ENCODE measurements around the gene HTT. TPM values are rescaled to one million over a fixed set of nuclear protein-coding genes. Genes with fewer than 3 reads are reported as not detected.

HTT gene
- total RNA-seq, 1 experiment from 2014 or later = 37.4 TPM

- intact Hi-C loops (cut with micrococcal nuclease) = no loop called here
- Histone ChIP-seq H3K4me3 (replicated peaks in 1 of 2; ENCODE audit: low read depth in 1 of 2, low read length in 2 of 2) (no peak overlapping the region), H3K9ac (ENCODE audit: low read length) (no peak overlapping the region), H3K4me2 (ENCODE audit: low read length) (no peak overlapping the region), H3K9me3 (ENCODE audit: control insufficient read depth in 1 of 2, insufficient read depth in 1 of 2, low read depth in 1 of 2, low read length in 2 of 2) (no peaks in the 10 kb centered on the region), H2AFZ (ENCODE audit: low read depth, low read length, poor library complexity, severe bottlenecking) (no peak overlapping the region), H3K4me1 (ENCODE audit: control insufficient read depth in 1 of 2, insufficient read depth in 2 of 2, low read length in 2 of 2) (no peaks in the 10 kb centered on the region), H3K36me3 (ENCODE audit: control insufficient read depth in 1 of 2, insufficient read depth in 2 of 2, low read length in 2 of 2) (peaks cover 28 to 42% of the 10 kb centered on the region in 2 experiments), H3K9me2 (ENCODE audit: insufficient read depth) (no peaks in the 10 kb centered on the region), H4K20me1 (ENCODE audit: insufficient read depth) (no peaks in the 10 kb centered on the region), H3K27me3 (ENCODE audit: insufficient read depth, low read length) (no peaks in the 10 kb centered on the region), H3K27ac (ENCODE audit: low read depth, low read length) (no peak overlapping the region), H3K79me2 (ENCODE audit: insufficient read depth, low read length) (no peaks in the 10 kb centered on the region)
- RAD21 ChIA-PET (ENCODE audit: low non-redundant PET in 1 of 2, low total read pairs in 2 of 2, uncharacterized antibody in 2 of 2, unreplicated experiment in 2 of 2) = no interaction called here
- ATAC-seq = no peak
- BruUV-seq (replicated peaks) = no TSS peak
- no peak for DNase-seq (ENCODE audit: low read depth, low spot score)
- CTCF ChIA-PET = no interaction called here
- TF ChIP-seq CBX3 (IDR thresholded peaks at IDR 0.05; ENCODE audit: low read depth) (no peak), POLR2A (IDR thresholded peaks at IDR 0.05; ENCODE audit: borderline replicate concordance, extremely low read depth, insufficient read depth, insufficient read length) (no peak), CEBPB (IDR thresholded peaks at IDR 0.05; ENCODE audit: low read depth) (no peak), SIN3A (IDR thresholded peaks at IDR 0.05; ENCODE audit: low read depth) (no peak), EGR1 (IDR thresholded peaks at IDR 0.05; ENCODE audit: low read depth) (no peak)
- POLR2A ChIA-PET = no interaction called here
Measured at GRCh38 chr4:3128976-3129375, 54.5 kb downstream of the HTT start.

- Histone ChIP-seq H3K4me2 (ENCODE audit: low read length) (no peak overlapping the region), H3K9ac (ENCODE audit: low read length) (no peak overlapping the region), H3K4me3 (replicated peaks in 1 of 2; ENCODE audit: low read depth in 1 of 2, low read length in 2 of 2) (no peak overlapping the region), H3K27me3 (ENCODE audit: insufficient read depth, low read length) (no peaks in the 10 kb centered on the region), H2AFZ (ENCODE audit: low read depth, low read length, poor library complexity, severe bottlenecking) (no peak overlapping the region), H3K9me3 (ENCODE audit: control insufficient read depth in 1 of 2, insufficient read depth in 1 of 2, low read depth in 1 of 2, low read length in 2 of 2) (no peaks in the 10 kb centered on the region), H3K36me3 (ENCODE audit: control insufficient read depth in 1 of 2, insufficient read depth in 2 of 2, low read length in 2 of 2) (peaks cover 34 to 42% of the 10 kb centered on the region in 2 experiments), H3K9me2 (ENCODE audit: insufficient read depth) (no peaks in the 10 kb centered on the region), H4K20me1 (ENCODE audit: insufficient read depth) (no peaks in the 10 kb centered on the region), H3K4me1 (ENCODE audit: control insufficient read depth in 1 of 2, insufficient read depth in 2 of 2, low read length in 2 of 2) (no peaks in the 10 kb centered on the region), H3K79me2 (ENCODE audit: insufficient read depth, low read length) (no peaks in the 10 kb centered on the region), H3K27ac (ENCODE audit: low read depth, low read length) (no peak overlapping the region)
- ChIA-PET RAD21 (ENCODE audit: low non-redundant PET in 1 of 2, low total read pairs in 2 of 2, uncharacterized antibody in 2 of 2, unreplicated experiment in 2 of 2) (no interaction called here), CTCF (no interaction called here), POLR2A (no interaction called here)
- BruUV-seq (replicated peaks) = no TSS peak
- no peak for ATAC-seq
- DNase-seq (ENCODE audit: low read depth, low spot score) = no peak
- intact Hi-C loops (cut with micrococcal nuclease) = no loop called here
- no peak for TF ChIP-seq ELF1 (IDR thresholded peaks at IDR 0.05; ENCODE audit: borderline replicate concordance, low read depth)
- TF ChIP-seq ZNF274 (IDR thresholded peaks at IDR 0.05; ENCODE audit: low read depth, low read length) = no peak
- TF ChIP-seq, protein P1, sequence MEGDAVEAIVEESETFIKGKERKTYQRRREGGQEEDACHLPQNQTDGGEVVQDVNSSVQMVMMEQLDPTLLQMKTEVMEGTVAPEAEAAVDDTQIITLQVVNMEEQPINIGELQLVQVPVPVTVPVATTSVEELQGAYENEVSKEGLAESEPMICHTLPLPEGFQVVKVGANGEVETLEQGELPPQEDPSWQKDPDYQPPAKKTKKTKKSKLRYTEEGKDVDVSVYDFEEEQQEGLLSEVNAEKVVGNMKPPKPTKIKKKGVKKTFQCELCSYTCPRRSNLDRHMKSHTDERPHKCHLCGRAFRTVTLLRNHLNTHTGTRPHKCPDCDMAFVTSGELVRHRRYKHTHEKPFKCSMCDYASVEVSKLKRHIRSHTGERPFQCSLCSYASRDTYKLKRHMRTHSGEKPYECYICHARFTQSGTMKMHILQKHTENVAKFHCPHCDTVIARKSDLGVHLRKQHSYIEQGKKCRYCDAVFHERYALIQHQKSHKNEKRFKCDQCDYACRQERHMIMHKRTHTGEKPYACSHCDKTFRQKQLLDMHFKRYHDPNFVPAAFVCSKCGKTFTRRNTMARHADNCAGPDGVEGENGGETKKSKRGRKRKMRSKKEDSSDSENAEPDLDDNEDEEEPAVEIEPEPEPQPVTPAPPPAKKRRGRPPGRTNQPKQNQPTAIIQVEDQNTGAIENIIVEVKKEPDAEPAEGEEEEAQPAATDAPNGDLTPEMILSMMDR (IDR thresholded peaks at IDR 0.05 in 2 of 3, conservative IDR thresholded peaks at IDR 0.05 in 1 of 3; ENCODE audit: borderline replicate concordance in 1 of 3, insufficient read depth in 1 of 3, low read depth in 2 of 3, low read length in 2 of 3) = no peak
- no peak for TF ChIP-seq CEBPB (IDR thresholded peaks at IDR 0.05; ENCODE audit: low read depth)
- TF ChIP-seq EZH2 (IDR thresholded peaks at IDR 0.05) = no peak
- no peak for TF ChIP-seq CBX3 (IDR thresholded peaks at IDR 0.05; ENCODE audit: low read depth)
- no peak for TF ChIP-seq POLR2AphosphoS5 (IDR thresholded peaks at IDR 0.05; ENCODE audit: low read depth, low read length)
- no peak for TF ChIP-seq YY1 (IDR thresholded peaks at IDR 0.05; ENCODE audit: extremely low read depth, insufficient replicate concordance, low read depth, low read length)
- no peak for TF ChIP-seq SP1 (IDR thresholded peaks at IDR 0.05; ENCODE audit: low read depth)
- TF ChIP-seq, protein P2, sequence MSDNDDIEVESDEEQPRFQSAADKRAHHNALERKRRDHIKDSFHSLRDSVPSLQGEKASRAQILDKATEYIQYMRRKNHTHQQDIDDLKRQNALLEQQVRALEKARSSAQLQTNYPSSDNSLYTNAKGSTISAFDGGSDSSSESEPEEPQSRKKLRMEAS (IDR thresholded peaks at IDR 0.05) = no peak
- TF ChIP-seq SIN3A (IDR thresholded peaks at IDR 0.05; ENCODE audit: low read depth) = no peak
- TF ChIP-seq POLR2A (IDR thresholded peaks at IDR 0.05; ENCODE audit: borderline replicate concordance, extremely low read depth, insufficient read depth, insufficient read length) = no peak
- TF ChIP-seq REST (IDR thresholded peaks at IDR 0.05; ENCODE audit: low read depth) = no peak
Measured at GRCh38 chr4:3130201-3130600, 55.7 kb downstream of the HTT start.
